ENCODE results near the gene PRPF18.

DNA sequence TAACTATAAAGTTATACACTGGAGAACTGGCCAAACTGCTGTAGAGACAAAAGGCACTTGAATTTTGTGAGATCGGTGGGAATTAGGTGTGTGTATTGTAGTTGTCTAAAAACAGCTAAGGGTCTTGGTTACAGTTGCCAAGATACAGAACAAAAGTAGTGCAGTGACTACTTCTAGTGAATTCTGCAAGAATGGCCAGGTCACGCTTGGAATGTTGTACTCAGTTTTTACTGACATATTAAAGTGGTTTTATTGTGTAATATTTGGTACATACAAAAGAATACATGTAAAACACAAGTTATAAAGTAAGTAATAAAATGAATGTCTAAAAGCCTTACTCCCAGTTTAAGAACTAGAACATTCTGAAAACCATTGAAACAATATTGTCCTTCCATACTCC lies 42.4 kb downstream of the PRPF18 start:
- TF ChIP-seq, protein P1, sequence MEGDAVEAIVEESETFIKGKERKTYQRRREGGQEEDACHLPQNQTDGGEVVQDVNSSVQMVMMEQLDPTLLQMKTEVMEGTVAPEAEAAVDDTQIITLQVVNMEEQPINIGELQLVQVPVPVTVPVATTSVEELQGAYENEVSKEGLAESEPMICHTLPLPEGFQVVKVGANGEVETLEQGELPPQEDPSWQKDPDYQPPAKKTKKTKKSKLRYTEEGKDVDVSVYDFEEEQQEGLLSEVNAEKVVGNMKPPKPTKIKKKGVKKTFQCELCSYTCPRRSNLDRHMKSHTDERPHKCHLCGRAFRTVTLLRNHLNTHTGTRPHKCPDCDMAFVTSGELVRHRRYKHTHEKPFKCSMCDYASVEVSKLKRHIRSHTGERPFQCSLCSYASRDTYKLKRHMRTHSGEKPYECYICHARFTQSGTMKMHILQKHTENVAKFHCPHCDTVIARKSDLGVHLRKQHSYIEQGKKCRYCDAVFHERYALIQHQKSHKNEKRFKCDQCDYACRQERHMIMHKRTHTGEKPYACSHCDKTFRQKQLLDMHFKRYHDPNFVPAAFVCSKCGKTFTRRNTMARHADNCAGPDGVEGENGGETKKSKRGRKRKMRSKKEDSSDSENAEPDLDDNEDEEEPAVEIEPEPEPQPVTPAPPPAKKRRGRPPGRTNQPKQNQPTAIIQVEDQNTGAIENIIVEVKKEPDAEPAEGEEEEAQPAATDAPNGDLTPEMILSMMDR (conservative IDR thresholded peaks at IDR 0.05; ENCODE audit: low read depth, low read length): no peak
- TF ChIP-seq EZH2 (IDR thresholded peaks at IDR 0.05; ENCODE audit: borderline replicate concordance, low read depth, low read length, poor library complexity, severe bottlenecking): no peak
